ENCODE data around the gene SLC6A5.

GRCh38 chr11:20672575-20672974 lies 73.2 kb downstream of the SLC6A5 start:
- TF ChIP-seq, protein P1, sequence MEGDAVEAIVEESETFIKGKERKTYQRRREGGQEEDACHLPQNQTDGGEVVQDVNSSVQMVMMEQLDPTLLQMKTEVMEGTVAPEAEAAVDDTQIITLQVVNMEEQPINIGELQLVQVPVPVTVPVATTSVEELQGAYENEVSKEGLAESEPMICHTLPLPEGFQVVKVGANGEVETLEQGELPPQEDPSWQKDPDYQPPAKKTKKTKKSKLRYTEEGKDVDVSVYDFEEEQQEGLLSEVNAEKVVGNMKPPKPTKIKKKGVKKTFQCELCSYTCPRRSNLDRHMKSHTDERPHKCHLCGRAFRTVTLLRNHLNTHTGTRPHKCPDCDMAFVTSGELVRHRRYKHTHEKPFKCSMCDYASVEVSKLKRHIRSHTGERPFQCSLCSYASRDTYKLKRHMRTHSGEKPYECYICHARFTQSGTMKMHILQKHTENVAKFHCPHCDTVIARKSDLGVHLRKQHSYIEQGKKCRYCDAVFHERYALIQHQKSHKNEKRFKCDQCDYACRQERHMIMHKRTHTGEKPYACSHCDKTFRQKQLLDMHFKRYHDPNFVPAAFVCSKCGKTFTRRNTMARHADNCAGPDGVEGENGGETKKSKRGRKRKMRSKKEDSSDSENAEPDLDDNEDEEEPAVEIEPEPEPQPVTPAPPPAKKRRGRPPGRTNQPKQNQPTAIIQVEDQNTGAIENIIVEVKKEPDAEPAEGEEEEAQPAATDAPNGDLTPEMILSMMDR (IDR thresholded peaks at IDR 0.05) = no peak
- TF ChIP-seq POLR2AphosphoS5 (IDR thresholded peaks at IDR 0.05) = no peak
- no peak for TF ChIP-seq POLR2A (IDR thresholded peaks at IDR 0.05)
